BLaER1 (cell line): ENCODE results near the gene PRIM1.
"Not testable (repeated sequence)": the region's sequence is repeated elsewhere in the genome, so short reads cannot be mapped to it uniquely, and the experiment has no call there.

ENCODE experiments used
- H3K27ac ChIP-seq: shearing (Covaris generic); formaldehyde crosslinking; 2 replicates; pipeline ENCODE4 v1.8.1; 2022
- H3K27me3 ChIP-seq: shearing (Covaris generic); formaldehyde crosslinking; 2 replicates; pipeline ENCODE4 v1.8.1; 2022
- H3K36me3 ChIP-seq: shearing (Covaris generic); formaldehyde crosslinking; 2 replicates; pipeline ENCODE4 v1.8.1; 2022
- H3K4me1 ChIP-seq: shearing (Covaris generic); formaldehyde crosslinking; 2 replicates; pipeline ENCODE4 v1.8.1; 2022
- H3K4me2 ChIP-seq: shearing (Covaris generic); formaldehyde crosslinking; 2 replicates; pipeline ENCODE4 v1.8.1; 2022
- H3K4me3 ChIP-seq: shearing (Covaris generic); formaldehyde crosslinking; 2 replicates; pipeline ENCODE4 v1.8.1; 2022
- H3K9ac ChIP-seq: shearing (Covaris generic); formaldehyde crosslinking; 2 replicates; pipeline ENCODE4 v1.8.1; 2022
- H3K9me3 ChIP-seq: shearing (Covaris generic); formaldehyde crosslinking; 2 replicates; pipeline ENCODE4 v1.8.1; 2022
- H4K20me1 ChIP-seq: shearing (Covaris generic); formaldehyde crosslinking; 2 replicates; pipeline ENCODE4 v1.8.1; 2022
- Cebpa-rat ChIP-seq: shearing (Covaris generic); IDR thresholded peaks from 2 replicates; pipeline ENCODE4 v1.8.1; 2022

PRIM1 gene

DNA sequence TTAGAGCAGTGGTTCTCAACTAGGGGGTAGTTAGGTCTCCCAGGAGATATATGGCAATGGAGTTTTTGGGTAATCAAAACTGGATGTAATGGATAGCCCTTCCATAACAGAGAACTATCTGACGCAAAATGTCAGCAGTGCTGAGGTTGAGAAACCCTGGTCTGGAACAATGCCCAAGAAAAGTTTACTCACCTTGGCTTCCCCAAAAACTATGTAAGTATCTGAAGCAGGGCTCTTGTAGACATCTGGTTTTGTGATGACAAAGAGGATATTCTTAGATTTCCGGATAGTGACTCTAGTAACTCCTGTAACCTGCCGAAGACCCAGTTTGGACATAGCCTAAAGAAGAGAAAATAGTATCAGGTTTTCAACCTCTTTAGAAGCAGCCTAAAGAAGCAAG is 38.8 kb downstream of the PRIM1 start:
- H3K36me3 ChIP-seq: peaks cover 68% of the 10 kb centered on the region
- H3K4me3 ChIP-seq: no peak overlapping the region
- H3K4me2 ChIP-seq: no peak overlapping the region
- no peak overlapping the region for H3K9ac ChIP-seq
- peaks cover 29% of the 10 kb centered on the region for H3K4me1 ChIP-seq
- no peak overlapping the region for H3K27ac ChIP-seq
- H3K27me3 ChIP-seq: no peaks in the 10 kb centered on the region
- H4K20me1 ChIP-seq: peaks cover 72% of the 10 kb centered on the region
- no peak for TF ChIP-seq Cebpa-rat
- no peaks in the 10 kb centered on the region for H3K9me3 ChIP-seq

DNA sequence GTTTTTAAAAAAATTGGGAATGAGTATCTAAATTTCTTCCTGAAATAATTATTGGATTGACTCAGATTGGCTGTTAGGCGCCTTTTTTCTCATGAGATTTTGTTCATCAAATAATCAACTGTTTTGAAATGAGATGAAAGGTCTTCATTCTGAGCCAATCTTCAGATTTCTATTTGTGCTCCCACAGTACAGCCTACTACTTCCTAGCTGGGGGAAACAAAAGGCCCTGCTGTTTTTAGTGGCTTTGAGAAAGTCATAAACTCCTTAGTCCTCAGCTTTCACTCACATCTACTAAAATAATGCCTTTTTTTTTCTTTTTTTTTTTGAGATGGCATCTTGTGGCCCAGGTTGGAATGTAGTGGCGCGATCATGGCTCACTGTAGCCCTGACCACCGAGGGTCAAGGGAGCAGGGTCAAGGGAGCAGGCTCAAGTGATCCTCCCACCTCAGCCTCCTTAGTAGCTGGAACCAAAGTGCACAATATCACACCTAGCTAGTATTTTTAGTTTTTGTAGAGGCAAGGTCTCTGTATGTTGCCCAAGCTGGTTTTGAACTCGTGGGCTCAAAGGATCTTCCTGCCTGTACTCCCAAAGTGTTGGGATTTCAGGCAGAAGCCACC is 42.3 kb downstream of the PRIM1 start:
- Histone ChIP-seq H3K9me3 (no peaks in the 10 kb centered on the region), H3K36me3 (peaks cover 42% of the 10 kb centered on the region), H3K27ac (0 out of 2 replicates have a peak overlapping the region, but pooled peaks have one; percentile 40), H3K4me3 (no peak overlapping the region), H3K27me3 (no peaks in the 10 kb centered on the region), H3K4me2 (no peak overlapping the region), H3K4me1 (peaks cover 14% of the 10 kb centered on the region), H4K20me1 (peaks cover 37% of the 10 kb centered on the region), H3K9ac (no peak overlapping the region; the same call in 1 of the 2 replicates)
- no peak for TF ChIP-seq Cebpa-rat

DNA sequence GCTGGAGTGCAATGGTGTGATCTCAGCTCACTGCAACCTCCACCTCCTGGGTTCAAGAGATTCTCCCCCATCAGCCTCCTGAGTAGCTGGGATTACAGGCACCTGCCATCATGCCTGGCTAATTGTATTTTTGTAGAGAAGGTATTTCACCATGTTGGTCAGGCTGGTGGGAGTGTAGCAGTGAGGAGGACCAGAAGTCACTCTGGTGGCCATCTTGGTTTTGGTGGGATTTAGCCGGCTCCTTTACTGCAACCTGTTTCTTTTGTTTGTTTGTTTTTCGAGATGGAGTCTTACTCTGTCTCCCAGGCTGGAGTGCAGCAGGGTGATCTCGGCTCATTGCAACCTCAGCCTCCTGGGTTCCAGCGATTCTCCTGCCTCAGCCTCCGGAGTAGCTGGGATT is 47.6 kb downstream of the PRIM1 start:
- not testable (repeated sequence) for H3K27me3 ChIP-seq, H3K9ac ChIP-seq, H4K20me1 ChIP-seq, H3K36me3 ChIP-seq, H3K9me3 ChIP-seq, H3K4me2 ChIP-seq, H3K4me3 ChIP-seq, H3K27ac ChIP-seq
- H3K4me1 ChIP-seq: peaks cover 48% of the 10 kb centered on the region

DNA sequence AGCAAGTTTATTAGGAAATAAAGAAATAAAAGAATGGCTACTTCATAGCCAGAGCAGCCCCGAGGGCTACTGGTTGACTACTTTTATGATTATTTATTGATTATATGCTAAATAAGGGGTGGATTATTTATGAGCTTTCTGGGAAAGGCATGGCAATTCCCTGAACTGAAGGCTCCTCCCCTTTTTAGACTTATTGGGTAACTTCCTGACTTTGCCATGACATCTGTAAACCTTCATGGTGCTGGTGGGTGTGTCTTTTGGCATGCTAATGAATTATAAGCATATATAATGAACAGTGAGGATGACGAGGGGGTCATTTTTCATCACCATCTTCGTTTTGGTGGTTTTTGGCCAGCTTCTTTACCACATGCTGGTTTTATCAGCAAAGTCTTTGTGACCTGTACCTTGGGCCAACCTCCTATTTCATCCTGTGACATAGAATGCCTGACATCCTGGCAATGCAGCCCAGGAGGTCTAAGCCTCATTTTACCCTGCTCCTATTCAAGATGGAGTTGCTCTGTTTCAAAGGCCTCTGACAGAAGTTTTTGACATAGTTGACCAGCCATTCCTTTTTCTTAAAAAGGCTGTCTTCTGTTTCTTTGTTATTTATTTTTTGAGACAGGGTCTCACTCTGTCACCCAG is 53.0 kb downstream of the PRIM1 start:
- Histone ChIP-seq H3K4me2 (peak overlapping the region; percentile 78; the same call in 1 of the 2 replicates), H4K20me1 (no peaks in the 10 kb centered on the region), H3K4me3 (no peak overlapping the region), H3K4me1 (peaks cover 78% of the 10 kb centered on the region), H3K9me3 (no peaks in the 10 kb centered on the region), H3K27me3 (no peaks in the 10 kb centered on the region), H3K9ac (no peak overlapping the region), H3K36me3 (no peaks in the 10 kb centered on the region), H3K27ac (peak overlapping the region; percentile 95)
- no peak for TF ChIP-seq Cebpa-rat

DNA sequence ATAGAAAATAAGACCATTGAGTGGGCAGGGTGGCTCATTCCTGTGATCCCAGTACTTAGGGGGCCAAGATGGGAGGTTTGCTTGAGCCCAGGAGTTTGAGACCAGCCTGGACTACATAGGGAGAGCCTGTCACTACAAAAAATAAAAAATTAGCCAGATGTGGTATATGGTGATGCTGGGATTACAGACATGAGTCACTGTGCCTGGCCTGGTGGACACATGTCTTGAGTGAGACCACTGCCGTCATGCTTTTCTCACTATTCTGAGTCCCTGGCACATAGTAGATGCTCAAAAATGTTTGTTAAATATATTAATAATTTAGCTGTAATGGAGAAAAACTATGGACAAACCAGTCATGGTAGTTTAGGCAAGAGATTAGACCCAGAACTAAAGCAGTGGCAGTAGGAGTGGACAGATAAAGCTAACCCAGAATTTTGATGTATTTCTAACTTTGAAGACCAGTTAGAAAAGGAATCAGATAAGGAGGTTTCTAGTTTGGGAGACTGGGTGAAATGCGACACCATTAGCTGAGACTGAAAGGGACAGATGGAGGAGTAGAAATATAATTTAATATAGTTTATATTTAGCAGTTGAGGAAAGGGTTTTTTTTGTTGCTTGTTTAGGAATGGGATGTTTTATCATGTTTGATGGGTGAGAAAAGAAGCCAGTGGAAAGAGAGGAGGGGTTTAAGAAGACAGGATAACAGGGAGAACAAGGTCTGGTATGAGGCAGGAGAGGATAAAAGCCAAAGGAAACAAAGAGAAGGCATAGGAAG is 56.6 kb downstream of the PRIM1 start:
- H3K4me2 ChIP-seq: 0 out of 2 replicates have a peak overlapping the region, but pooled peaks have one; percentile 1
- H4K20me1 ChIP-seq: no peaks in the 10 kb centered on the region
- H3K9ac ChIP-seq: 0 out of 2 replicates have a peak overlapping the region, but pooled peaks have one; percentile 3
- H3K4me3 ChIP-seq: no peak overlapping the region
- peaks cover 45% of the 10 kb centered on the region for H3K4me1 ChIP-seq
- peak overlapping the region; percentile 24 for H3K27ac ChIP-seq
- no peaks in the 10 kb centered on the region for H3K27me3 ChIP-seq
- no peaks in the 10 kb centered on the region for H3K36me3 ChIP-seq
- no peak for TF ChIP-seq Cebpa-rat
- no peaks in the 10 kb centered on the region for H3K9me3 ChIP-seq

DNA sequence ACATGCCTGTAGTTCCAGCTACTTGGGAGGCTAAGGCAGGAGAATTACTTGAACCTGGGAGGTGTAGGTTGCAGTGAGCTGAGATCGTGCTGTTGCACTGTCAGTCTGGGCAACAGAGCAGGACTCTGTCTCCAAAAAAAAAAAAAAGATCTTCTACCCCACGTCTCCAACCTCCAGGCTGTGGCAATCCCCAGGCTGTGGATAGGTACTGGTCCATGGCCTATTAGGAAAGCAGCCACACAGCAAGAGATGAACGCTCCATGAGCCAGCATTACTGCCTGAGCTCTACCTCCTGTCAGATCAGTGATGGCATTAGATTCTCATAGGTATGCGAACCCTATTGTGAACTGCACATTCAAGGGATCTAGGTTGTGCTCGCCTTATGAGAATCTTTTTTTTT is 58.0 kb downstream of the PRIM1 start:
- Histone ChIP-seq H3K4me1 (peaks cover 41% of the 10 kb centered on the region), H3K4me2 (no peak overlapping the region), H3K9me3 (no peaks in the 10 kb centered on the region), H4K20me1 (no peaks in the 10 kb centered on the region), H3K9ac (no peak overlapping the region), H3K4me3 (no peak overlapping the region), H3K27me3 (no peaks in the 10 kb centered on the region), H3K36me3 (no peaks in the 10 kb centered on the region), H3K27ac (no peak overlapping the region)
- TF ChIP-seq Cebpa-rat: no peak

DNA sequence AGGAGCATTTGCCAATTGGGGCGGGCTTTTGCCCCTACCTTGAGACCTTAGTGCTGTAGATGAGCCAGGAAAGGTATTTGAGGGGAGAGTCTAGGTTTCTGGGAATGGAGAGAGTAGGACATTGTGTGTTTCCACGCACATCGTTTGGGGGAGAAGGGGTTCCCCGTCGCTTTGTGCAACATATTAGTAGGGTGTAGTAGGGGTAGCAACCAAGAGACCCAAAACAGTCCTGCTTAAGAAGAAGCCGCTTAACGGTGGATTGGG is 63.3 kb downstream of the PRIM1 start:
- Histone ChIP-seq H3K9ac (peak overlapping the region; percentile 96), H3K4me2 (peak overlapping the region; percentile 94), H3K36me3 (no peaks in the 10 kb centered on the region), H3K27me3 (no peaks in the 10 kb centered on the region), H3K4me3 (peak overlapping the region; percentile 94), H3K27ac (peak overlapping the region; percentile 99), H4K20me1 (peaks cover 36% of the 10 kb centered on the region), H3K4me1 (peaks cover 34% of the 10 kb centered on the region), H3K9me3 (no peaks in the 10 kb centered on the region)
- TF ChIP-seq Cebpa-rat: no peak

DNA sequence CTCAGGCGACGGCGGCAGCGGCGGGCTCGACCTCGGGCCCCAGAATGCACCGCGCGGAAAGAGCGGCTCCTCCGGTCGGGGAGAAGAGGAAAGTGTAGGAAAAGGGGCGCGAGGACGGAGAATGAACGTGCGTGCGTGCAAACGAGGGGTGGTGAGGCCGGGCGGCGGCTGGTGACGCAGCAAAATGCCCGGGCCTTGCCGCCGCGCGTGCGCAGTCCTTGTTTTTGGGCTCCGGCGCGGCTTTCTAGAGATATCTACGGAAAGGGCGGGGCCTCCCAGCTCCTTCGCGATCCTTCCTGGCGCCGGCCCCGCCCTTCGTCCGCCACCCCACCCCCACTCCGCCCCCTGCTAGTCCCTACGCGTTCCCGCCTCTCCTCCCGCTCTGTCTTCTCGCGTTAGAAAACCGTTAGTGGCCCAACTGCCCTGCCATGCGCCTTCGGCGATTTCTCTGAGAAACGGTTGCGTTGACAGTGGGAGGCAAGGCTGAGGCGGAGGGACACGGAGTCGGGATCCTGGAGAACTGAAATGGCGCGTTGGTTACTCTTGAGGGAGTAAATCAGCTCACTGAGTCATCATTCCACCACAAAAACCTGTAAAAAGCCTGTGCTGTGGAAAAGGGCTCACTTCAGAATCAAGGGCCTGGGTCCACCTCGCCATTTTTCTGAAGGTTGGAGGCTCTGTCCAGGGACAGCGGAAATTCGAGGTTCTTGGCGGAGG is 63.8 kb downstream of the PRIM1 start, which contains the start of gene PTGES3:
TSS of gene PTGES3 (minus strand) at position 156 of the 717 bp plus-strand sequence. CDS start 285 bp downstream, outside the sequence.
- H3K9ac ChIP-seq: peak within 1 kb of the TSS; percentile 99
- H3K36me3 ChIP-seq: peaks cover 2% of the 10 kb centered on the region; the same call in 1 of the 2 replicates
- peak within 1 kb of the TSS; percentile 94 for H3K4me3 ChIP-seq
- peaks cover 41% of the 10 kb centered on the region for H4K20me1 ChIP-seq
- peaks cover 39% of the 10 kb centered on the region for H3K4me1 ChIP-seq
- no peak for TF ChIP-seq Cebpa-rat
- H3K27me3 ChIP-seq: no peaks in the 10 kb centered on the region
- H3K4me2 ChIP-seq: peak within 1 kb of the TSS; percentile 94
- H3K9me3 ChIP-seq: no peaks in the 10 kb centered on the region
- peak within 1 kb of the TSS; percentile 99 for H3K27ac ChIP-seq

DNA sequence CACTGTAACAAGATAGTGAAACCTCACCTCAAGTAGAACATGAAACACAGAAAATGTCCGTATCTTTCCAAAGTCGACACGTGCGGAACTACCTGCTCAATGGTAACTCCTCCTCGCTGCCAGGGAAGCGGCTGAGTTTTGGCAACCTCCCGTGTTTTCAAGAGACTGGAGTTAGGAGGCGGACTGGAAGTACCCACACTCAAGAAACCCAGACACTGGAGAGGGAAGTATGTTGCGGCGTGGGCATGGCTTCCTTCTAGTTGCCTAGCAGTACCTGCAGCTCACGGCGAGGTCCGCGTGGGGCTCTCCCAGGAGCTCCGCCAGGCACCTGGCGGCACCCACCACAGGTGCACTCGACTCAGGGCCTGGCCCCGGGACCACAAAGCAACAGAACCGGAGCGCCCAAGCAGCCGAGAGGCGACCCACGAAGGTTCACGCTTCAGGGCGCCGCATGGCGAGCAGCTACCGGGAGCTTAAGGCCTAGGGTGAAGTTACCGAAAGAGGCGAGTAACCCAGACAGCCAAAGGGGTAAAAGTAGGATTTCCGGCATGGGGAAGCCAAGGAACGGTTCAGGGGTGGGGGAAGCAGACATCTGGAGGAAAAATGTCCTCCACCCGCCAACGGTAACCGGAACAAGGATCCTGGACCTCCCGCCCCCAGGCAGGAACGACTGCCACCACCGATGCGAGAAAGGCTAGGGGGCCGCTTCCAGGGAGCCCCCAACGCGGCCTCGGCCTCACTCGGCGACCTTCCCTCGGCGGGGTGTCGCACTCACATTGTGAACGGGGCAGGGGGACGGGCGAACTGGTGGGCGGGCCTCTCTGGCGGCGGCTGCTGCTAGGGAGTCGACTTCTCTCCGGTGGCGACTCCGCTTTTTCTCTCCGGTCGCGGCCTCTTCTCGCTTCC is 64.6 kb downstream of the PRIM1 start:
- Histone ChIP-seq H3K36me3 (peaks cover 10% of the 10 kb centered on the region; the same call in 1 of the 2 replicates), H3K4me3 (peak overlapping the region; percentile 94), H3K27ac (peak overlapping the region; percentile 99), H3K4me1 (peaks cover 47% of the 10 kb centered on the region), H4K20me1 (peaks cover 49% of the 10 kb centered on the region), H3K27me3 (no peaks in the 10 kb centered on the region), H3K9me3 (no peaks in the 10 kb centered on the region), H3K4me2 (peak overlapping the region; percentile 93), H3K9ac (peak overlapping the region; percentile 99)
- TF ChIP-seq Cebpa-rat: no peak
